Stomach smooth muscle (tissue), 2 donors: ENCODE data around the gene GSTK1.

Experiments
- H3K27ac ChIP-seq: one replicate; pipeline ENCODE4 v1.7.0; 2013; ENCODE audit warnings: mild to moderate bottlenecking, low read length, inconsistent platforms
- H3K27me3 ChIP-seq, 2 donors: one replicate each; pipeline ENCODE4 v1.7.0; 2013; ENCODE audit warnings: low read length in 2 of 2; ENCODE audit not compliant: insufficient read depth in 2 of 2, control insufficient read depth in 1 of 2
- H3K36me3 ChIP-seq, 2 donors: one replicate each; pipeline ENCODE4 v1.7.0; 2013; ENCODE audit warnings: low read length in 2 of 2; ENCODE audit not compliant: control insufficient read depth in 2 of 2, insufficient read depth in 2 of 2
- H3K4me1 ChIP-seq: one replicate; pipeline ENCODE4 v1.7.0; 2013; ENCODE audit warnings: low read length; ENCODE audit not compliant: control insufficient read depth, insufficient read depth
- H3K4me3 ChIP-seq, 2 donors: one replicate each; pipeline ENCODE4 v1.7.0; 2013; ENCODE audit warnings: low read length in 2 of 2
- H3K9ac ChIP-seq, 2 donors: one replicate each; pipeline ENCODE4 v1.7.0; 2013; ENCODE audit warnings: low read length in 2 of 2, mild to moderate bottlenecking in 1 of 2
- H3K9me3 ChIP-seq, 2 donors: one replicate each; pipeline ENCODE4 v1.7.0; 2013; ENCODE audit warnings: low read length in 2 of 2; ENCODE audit not compliant: control insufficient read depth in 2 of 2
- donor health status: healthy.
- donor health status: Pancreatic carcinoma.

The GSTK1 gene

DNA sequence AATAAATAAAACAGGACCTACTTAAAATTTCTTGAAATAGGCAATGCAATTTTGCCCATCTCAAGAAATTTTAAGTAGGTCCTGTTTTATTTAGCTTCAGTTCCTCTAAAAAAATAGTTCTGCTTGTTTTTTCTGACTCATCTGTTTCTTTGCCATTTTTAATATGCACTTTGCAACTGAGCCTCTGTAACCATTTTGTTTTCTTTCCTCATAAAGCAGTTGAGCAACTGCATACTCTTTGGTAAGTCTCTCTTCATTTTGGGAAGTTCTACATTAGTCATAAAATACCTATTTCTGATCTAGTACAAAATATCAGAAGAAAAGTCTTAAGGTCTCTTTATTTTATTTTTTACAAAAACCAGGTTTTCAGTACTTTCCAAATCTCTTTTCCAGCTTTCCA lies 23.4 kb upstream of the GSTK1 start:
- Histone ChIP-seq H3K27me3 (no peaks in the 10 kb centered on the region), H3K27ac (no peak overlapping the region), H3K4me3 (no peak overlapping the region), H3K9me3 (peaks cover 0 to 5% of the 10 kb centered on the region in 2 donors), H3K4me1 (no peaks in the 10 kb centered on the region), H3K9ac (no peak overlapping the region), H3K36me3 (no peaks in the 10 kb centered on the region)

DNA sequence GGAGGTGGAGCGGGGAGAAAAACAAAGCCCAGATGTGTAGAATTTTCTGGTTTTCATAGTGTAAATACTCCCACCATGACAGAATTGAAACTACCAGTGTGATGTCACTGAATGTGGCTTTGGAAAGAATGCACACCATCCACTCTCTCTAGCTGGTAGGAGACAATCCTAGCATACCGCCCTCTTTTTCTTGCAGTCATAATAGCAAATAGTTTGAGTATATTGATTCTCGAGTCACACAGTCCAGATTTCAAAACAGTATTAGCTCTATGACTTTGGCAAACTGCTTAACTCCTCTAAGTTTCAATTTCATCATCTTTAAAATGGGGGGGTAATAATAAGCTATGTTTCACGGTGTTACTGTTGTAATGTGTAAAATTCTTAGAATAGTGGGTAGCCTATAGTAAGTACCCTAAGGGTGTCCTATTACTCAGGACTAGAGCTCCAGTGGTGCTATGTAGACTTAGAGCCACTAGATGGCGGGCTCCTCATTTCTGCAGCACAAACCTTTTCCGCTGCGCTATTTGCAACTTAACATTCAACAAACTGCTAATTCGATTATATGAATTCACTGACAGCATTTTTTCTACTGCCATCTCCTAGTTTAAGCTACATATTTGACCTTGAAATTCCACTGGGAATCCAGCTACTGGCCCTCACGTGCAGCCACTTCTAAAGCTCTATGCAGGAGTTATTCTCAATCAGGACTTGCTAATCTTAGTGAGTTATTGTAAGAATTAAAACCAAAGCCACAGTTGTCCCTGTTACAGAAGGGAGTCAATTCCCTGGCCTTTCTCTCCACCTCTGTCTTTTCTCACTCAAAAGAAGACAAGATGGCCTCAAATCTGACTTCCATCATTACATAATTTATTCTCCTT lies 22.7 kb upstream of the GSTK1 start:
- no peaks in the 10 kb centered on the region for H3K27me3 ChIP-seq
- H3K9me3 ChIP-seq: peaks cover 0 to 5% of the 10 kb centered on the region in 2 donors
- H3K27ac ChIP-seq: no peak overlapping the region
- no peak overlapping the region for H3K9ac ChIP-seq
- peak overlapping the region in 1 of 2 donors; percentile 13 for H3K4me3 ChIP-seq
- no peaks in the 10 kb centered on the region for H3K36me3 ChIP-seq
- no peaks in the 10 kb centered on the region for H3K4me1 ChIP-seq

DNA sequence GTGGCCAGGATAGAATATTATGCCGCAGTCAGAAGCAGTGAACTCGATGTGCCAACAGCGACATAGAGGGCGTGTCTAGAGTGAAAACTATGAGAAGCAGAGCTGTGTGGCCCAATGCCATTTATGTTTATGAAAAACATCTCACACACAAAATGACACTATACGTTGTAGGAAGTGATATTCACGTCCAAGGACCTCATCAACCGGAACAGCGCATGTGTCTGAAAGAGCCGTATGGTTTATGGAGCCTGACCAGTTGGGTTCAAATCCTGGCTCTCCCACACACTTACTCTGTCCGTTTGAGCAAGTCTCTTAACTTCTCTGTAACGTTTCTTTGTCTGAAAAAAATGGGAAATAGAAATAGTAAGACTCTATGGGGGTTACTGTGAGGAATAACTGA lies 20.9 kb upstream of the GSTK1 start:
- Histone ChIP-seq H3K9ac (no peak overlapping the region), H3K4me3 (no peak overlapping the region), H3K4me1 (no peaks in the 10 kb centered on the region), H3K27me3 (no peaks in the 10 kb centered on the region), H3K36me3 (no peaks in the 10 kb centered on the region), H3K27ac (no peak overlapping the region), H3K9me3 (no peaks in the 10 kb centered on the region)

DNA sequence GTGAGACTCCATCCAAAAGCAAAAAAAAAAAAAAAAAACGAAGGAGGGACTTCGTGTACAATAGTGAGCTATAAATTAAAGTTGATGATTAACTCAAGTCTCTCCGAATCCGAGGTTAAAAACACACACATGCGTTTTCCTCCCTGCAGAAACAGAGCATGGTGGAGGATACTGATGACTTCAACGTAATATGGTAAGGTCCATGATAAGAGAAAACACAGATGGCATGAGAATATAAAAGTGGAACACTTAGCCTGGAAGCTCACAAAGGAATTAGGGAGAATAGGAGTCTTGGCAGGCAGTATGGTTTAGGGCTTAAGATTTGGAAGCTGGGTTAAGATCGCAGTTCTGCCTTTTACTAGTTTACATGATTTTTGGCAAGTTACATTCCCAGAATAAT lies 20.1 kb upstream of the GSTK1 start:
- Histone ChIP-seq H3K36me3 (no peaks in the 10 kb centered on the region), H3K27ac (no peak overlapping the region), H3K9ac (no peak overlapping the region), H3K27me3 (no peaks in the 10 kb centered on the region), H3K4me1 (no peaks in the 10 kb centered on the region), H3K9me3 (no peaks in the 10 kb centered on the region), H3K4me3 (no peak overlapping the region)

DNA sequence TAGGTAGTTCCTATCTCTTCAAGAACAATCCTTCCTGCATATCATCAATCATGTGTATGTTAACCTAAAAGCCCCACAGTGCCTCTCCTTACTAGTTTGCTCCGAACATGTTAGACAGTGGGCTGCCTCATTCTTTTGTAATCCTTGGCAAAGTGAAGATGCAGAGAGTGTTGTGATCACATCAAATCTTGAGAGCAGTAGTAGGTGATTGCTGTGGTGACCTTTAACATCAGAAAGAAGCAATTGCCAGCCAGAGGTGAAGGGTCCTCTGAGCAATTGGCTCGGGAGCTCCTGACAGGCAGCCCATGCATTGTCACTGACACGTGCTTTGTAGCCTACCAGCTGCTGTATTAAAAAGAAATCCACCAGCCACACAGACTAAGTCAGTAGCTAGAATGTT lies 19.6 kb upstream of the GSTK1 start:
- Histone ChIP-seq H3K27me3 (no peaks in the 10 kb centered on the region), H3K4me1 (no peaks in the 10 kb centered on the region), H3K27ac (no peak overlapping the region), H3K4me3 (no peak overlapping the region), H3K9ac (no peak overlapping the region), H3K9me3 (no peaks in the 10 kb centered on the region), H3K36me3 (no peaks in the 10 kb centered on the region)

DNA sequence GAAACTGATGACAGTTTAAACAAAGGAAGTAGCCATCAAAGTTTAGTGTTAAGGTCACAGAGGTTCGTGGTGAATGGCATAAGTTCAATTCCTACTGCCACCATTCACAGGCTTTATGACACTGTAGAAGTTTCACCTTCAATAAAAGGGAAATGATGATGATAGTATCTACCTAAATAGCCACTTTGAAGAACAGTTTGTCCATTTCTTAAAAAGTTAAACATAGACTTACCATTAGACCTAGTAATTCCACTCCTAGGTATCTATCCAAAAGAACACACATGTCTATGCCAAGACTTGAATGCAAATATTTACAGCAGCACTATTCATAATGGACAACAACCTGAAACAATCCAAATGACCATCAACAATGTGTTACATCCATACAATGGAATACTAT lies 18.9 kb upstream of the GSTK1 start:
- Histone ChIP-seq H3K27me3 (no peaks in the 10 kb centered on the region), H3K4me3 (no peak overlapping the region), H3K36me3 (no peaks in the 10 kb centered on the region), H3K27ac (no peak overlapping the region), H3K9me3 (no peaks in the 10 kb centered on the region), H3K4me1 (no peaks in the 10 kb centered on the region), H3K9ac (no peak overlapping the region)

DNA sequence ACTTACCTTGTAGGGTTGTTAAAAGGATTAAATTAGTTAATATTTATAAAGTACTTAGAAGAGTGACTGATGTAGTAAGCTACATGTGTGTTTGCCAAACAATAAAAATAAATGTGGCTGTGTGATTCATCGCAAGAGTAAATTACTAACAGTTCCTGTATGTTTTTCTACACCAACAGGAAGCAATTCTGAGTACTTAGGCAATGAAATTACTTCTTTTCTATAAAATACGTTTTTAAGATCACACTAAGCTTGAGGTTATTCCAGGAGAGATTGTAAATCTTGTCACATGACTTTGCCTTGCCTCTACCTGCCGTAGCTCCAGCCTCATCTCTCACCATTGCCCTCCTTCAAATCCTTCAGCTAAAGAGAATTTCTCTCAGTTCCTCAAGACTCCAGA lies 18.1 kb upstream of the GSTK1 start:
- Histone ChIP-seq H3K4me3 (no peak overlapping the region), H3K9ac (no peak overlapping the region), H3K27ac (no peak overlapping the region), H3K9me3 (no peaks in the 10 kb centered on the region), H3K36me3 (no peaks in the 10 kb centered on the region), H3K4me1 (no peaks in the 10 kb centered on the region), H3K27me3 (no peaks in the 10 kb centered on the region)

DNA sequence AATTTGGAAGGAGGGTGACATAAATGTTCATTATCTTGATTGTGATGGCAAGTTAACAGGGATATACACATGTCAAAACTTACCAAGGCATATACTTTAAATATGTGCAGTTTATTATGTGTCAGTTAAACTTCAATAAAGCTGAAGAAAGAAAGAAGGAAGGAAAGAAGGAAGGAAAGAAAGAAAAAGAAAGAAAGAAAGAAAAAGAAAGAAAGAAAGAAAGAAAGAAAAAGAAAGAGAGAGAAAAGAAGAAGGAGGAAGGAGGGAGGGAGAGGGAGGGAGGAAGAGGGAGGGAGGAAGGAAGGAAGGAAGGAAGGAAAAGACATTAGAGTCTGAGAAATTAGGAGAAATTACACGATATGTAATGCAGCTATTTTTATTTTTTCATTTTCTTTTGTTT lies 15.9 kb upstream of the GSTK1 start:
- no peaks in the 10 kb centered on the region for H3K9me3 ChIP-seq
- H3K27me3 ChIP-seq: no peaks in the 10 kb centered on the region
- no peak overlapping the region for H3K27ac ChIP-seq
- no peaks in the 10 kb centered on the region for H3K4me1 ChIP-seq
- no peak overlapping the region for H3K4me3 ChIP-seq
- H3K36me3 ChIP-seq: no peaks in the 10 kb centered on the region
- H3K9ac ChIP-seq: no peak overlapping the region

DNA sequence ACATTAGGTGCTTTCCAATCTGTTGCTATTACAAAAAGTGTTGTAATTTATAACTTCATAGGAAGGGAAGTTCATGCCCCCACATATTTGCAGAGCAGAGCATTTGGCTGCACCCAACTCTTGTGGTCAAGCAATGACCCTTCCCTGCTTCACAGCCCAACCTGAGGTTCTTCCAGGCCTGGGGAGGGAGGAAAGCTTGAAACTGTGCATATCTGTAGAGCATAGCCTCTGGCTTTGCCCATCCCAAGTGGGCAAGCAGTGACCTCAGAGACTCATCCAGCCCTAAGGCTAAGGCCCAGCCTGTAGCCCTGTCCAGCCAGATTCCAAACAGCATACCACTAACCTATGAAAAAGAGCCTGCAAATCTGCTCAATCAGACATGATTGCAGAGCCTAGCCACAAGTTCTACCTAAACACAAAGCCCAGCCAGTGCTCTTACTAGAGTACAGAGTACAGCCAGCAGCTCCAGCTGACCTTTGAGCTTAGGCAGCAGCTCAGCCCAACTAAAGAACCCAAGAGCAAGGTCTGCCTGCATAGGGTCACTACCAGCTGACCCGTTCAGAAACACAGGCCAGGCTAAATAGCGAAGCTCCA lies 14.4 kb upstream of the GSTK1 start:
- H3K4me1 ChIP-seq: no peaks in the 10 kb centered on the region
- no peak overlapping the region for H3K27ac ChIP-seq
- H3K27me3 ChIP-seq: no peaks in the 10 kb centered on the region
- peaks cover 0 to 4% of the 10 kb centered on the region in 2 donors for H3K9me3 ChIP-seq
- H3K9ac ChIP-seq: no peak overlapping the region
- H3K36me3 ChIP-seq: no peaks in the 10 kb centered on the region
- H3K4me3 ChIP-seq: no peak overlapping the region

DNA sequence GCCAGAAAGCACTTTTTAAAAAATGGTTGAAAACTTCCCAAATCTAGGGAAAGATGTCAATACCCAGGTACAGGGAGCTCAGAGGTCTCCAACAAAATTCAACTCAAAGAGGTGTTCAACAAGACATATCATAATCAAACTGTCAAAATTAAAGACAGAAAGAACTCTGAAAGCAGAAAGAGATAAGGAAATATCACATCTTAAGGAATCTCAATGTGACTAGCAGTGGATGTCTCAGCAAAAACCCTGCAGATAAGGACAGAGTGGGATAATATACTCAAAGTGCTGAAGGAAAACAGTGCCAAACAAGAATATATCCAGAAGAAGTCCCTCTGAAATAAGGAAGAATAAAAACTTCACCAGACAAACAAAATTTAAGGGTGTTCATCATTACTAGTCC lies 13.0 kb upstream of the GSTK1 start:
- H3K9ac ChIP-seq: no peak overlapping the region
- H3K4me3 ChIP-seq: no peak overlapping the region
- H3K4me1 ChIP-seq: no peaks in the 10 kb centered on the region
- peaks cover 0 to 5% of the 10 kb centered on the region in 2 donors for H3K9me3 ChIP-seq
- no peak overlapping the region for H3K27ac ChIP-seq
- H3K36me3 ChIP-seq: no peaks in the 10 kb centered on the region
- no peaks in the 10 kb centered on the region for H3K27me3 ChIP-seq

DNA sequence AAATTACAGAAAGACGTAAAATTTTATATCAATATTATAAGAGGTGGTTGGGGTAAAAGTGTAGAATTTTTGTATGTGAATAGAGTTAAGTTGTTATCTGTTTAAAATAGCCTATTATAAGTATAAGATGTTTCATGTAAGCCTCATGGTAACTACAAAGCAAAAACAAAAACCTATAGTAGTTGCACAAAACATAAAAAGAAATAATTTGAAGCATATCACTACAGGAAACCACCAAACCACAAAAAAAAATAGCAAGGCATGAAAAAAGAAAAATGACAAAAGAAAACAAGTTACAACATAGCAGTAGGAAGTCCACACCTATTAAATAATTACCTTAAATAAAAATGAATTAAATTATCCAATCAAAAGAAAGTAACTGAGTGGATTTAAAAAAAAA lies 12.4 kb upstream of the GSTK1 start:
- Histone ChIP-seq H3K4me3 (no peak overlapping the region), H3K9me3 (peaks cover 0 to 5% of the 10 kb centered on the region in 2 donors), H3K36me3 (no peaks in the 10 kb centered on the region), H3K27me3 (no peaks in the 10 kb centered on the region), H3K9ac (no peak overlapping the region), H3K27ac (no peak overlapping the region), H3K4me1 (no peaks in the 10 kb centered on the region)
